Smooth muscle cell of the coronary artery (primary cell): ENCODE data around the gene C3orf22. TPM values are rescaled to one million over a fixed set of nuclear protein-coding genes. Genes with fewer than 3 reads are reported as not detected.

Experiments
- total RNA-seq: library from RNA; depleted of rRNA; stranded (reverse); fragments of >200 nt; gene quantifications from 2 replicates; pipeline ENCODE4 v1.2.3, GENCODE V29; 2014; ENCODE audit warnings: low replicate concordance

C3orf22 gene, protein sequence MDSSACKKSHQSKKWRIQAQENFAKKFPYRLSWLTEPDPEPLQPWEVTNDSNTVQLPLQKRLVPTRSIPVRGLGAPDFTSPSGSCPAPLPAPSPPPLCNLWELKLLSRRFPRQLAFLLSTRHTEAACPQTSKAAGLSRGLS
- not detected in 2 replicates for total RNA-seq

DNA sequence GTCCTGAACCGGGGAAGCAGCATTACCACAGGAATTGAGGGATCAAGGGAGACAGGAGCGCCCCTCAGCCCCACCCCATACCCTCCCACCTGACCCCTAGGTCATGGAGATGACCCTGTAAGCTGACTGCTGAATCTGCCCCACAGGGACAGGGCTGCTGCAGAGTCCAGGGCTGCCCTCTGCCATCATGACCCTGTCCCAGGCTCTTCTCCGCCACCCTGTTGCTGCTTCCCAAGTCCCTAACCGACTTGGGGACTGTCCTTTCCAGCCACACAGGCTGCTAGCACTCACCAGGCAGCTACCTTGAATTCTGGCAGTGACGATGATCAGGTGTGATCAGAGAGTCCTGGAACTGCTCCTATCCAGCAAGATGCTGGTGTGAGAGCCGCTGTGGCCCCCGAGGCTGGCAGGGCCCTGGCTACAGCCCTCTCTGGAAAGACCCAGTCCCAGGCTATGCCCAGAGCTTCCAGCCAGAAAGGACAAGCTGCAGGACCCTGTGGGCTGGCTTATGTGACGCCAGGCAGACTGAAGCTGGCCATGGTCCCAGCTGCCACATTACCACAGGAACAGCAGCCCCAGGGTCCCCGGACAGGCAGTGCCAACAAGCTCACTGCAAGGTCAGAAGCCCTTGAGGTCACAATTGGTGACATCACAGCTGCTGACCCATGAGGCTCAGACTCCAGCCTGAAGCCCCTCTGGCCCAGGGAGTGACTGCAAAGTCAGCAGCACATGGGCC lies at the start of gene C3orf22:
Gene C3orf22 (minus strand): TSS at position 597 of the 736 bp plus-strand sequence. CDS start 5,542 bp downstream, outside the sequence.

DNA sequence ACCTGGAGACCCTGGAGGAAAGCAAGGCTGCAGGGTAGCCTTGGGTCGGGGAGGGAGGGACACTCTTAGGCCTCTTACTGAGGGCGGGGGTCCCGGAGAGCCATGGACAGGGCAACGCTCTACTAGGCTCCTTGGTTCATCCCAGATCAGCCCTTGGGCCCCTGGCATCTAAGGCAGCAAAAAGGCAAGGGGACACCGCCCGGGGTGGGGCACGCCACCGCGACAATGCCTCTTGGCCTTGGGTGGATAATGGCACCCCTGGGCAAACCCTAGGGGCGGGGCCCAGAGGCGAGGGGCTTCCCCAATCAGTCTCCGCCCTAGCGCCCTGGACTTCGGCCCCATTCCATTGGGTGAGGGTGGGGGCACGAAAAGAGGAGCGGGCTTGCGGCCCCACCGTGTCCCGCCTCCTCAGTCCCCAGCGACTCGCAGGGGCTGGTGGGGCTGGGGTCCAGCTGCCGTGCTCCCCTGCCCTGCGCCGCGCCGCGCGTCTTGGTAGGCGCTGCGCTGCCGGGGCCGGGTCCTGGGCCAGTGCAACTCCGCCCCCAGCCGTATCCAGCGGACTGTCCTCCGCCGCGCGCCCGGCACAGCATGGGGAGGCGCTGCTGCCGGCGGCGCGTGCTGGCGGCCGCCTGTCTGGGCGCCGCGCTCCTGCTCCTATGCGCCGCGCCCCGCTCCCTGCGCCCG lies 34.8 kb downstream of the C3orf22 start, which contains the start of gene CHST13:
Gene CHST13 (plus strand): TSS at position 411 of the 684 bp plus-strand sequence. CDS start 178 bp downstream, at position 589.

DNA sequence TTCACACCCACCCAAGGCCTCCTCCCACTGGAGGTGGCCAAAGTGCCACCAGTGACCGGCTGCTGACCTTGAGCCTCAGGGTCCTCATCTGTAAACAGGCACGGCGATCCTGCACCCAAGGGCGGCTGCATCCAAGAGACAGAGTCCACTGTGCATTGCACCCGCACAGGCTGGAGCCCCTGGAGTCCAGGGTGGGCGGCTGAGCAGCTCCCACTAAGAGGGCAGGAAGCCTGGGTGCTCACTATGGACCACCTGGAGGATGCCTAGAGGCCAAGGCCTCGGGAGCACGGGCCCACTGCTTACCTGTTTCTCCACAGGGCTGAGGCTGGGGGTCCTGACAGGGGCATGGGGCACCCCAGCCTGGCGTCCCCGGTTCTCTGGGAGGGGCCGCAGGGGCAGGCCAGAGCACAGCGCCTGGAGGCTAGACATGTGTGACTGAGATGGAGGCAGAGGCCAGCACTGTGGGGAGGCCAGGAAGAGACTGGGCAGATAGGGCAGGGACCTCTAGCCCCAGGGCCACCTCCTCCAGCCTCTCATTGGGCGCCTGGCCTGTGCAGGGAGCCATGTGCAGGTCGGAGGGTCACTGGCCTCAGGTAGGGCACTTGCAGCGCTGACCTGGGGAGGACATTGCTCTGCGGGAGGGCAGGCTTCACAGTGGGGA lies 41.3 kb downstream of the C3orf22 start, which contains the start of gene UROC1:
Gene UROC1 (minus strand): TSS at position 483 of the 661 bp plus-strand sequence. CDS start 54 bp downstream, at position 429.

Other genes starting within 250 kb of the C3orf22 start
- 1.1 and 2.6 TPM in 2 replicates for gene KLF15, start 201.5 kb downstream of the C3orf22 start, total RNA-seq
- gene CFAP100, start 164.0 kb downstream of the C3orf22 start, total RNA-seq, result not detected in 2 replicates
- gene ZXDC, start 83.0 kb downstream of the C3orf22 start, total RNA-seq, result 12.3 and 12.8 TPM in 2 replicates
- gene UROC1, start 41.2 kb downstream of the C3orf22 start, total RNA-seq, result not detected in 2 replicates
- 0.12 TPM in 1 of 2 replicates, not detected in the other for gene CHST13, start 34.8 kb downstream of the C3orf22 start, total RNA-seq
- gene TXNRD3, start 96.2 kb upstream of the C3orf22 start, total RNA-seq, result 10.6 TPM in 2 replicates
- 11.1 and 20.3 TPM in 2 replicates for gene CHCHD6, start 145.3 kb upstream of the C3orf22 start, total RNA-seq